Mesenteric fat pad (tissue), 1 donor: Measurements from ENCODE around the gene HSD3B7. TPM values are rescaled to one million over a fixed set of nuclear protein-coding genes. Genes with fewer than 3 reads are reported as not detected.

Experiments
- DNase-seq: peaks from one replicate; pipeline ENCODE4 v3.0.0-alpha.2; 2020; ENCODE audit warnings: low spot score
- total RNA-seq: library from RNA; stranded (reverse); fragmentation: NEBNext Ultra II Directional; extraction: Animal tissue kit (Norgen Biotek cat#: 25700); gene quantifications from one replicate; pipeline ENCODE4 v1.2.1, GENCODE V29; 2021
- donor health status: DM: yes; HTN: yes; CAD: no.

Gene HSD3B7
- total RNA-seq, 1 donor from 2014 or later = 51.1 TPM

- DNase-seq = no peak
Observed at GRCh38 chr16:30982548-30983288, 2.3 kb upstream of the HSD3B7 start.

GRCh38 chr16:30983289-30983889 is 1.6 kb upstream of the HSD3B7 start:
- DNase-seq = no peak

DNA sequence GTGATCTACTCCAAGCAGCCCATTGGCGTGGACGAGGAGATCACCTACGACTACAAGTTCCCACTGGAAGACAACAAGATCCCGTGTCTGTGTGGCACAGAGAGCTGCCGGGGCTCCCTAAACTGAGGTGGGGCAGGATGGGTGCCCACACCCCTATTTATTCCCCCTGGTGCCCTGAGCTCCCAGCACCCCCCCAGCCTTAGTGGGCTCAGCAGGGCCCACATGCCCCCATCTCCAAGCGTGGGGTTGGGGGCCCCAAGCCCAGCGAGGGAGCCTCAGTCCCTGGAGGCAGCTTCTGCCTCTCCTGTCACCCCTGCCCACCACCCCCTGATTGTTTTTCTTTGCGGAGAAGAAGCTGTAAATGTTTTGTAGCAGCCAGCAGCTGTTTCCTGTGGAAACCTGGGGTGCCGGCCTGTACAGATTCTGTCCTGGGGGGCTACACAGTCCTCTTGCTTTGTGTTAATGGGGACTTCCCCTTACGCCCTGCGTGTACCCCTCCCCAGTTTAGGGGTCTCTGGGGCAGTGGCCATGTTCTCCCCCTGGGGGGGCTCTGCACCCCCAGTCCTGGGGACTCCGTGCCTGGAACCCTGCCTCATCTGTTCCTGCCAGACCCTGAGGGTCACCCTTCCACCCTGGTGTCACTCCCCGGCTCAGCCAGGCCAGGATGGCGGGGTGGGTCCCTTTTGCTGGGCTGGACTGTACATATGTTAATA is 953 bp upstream of the HSD3B7 start:
- DNase-seq = no peak

DNA sequence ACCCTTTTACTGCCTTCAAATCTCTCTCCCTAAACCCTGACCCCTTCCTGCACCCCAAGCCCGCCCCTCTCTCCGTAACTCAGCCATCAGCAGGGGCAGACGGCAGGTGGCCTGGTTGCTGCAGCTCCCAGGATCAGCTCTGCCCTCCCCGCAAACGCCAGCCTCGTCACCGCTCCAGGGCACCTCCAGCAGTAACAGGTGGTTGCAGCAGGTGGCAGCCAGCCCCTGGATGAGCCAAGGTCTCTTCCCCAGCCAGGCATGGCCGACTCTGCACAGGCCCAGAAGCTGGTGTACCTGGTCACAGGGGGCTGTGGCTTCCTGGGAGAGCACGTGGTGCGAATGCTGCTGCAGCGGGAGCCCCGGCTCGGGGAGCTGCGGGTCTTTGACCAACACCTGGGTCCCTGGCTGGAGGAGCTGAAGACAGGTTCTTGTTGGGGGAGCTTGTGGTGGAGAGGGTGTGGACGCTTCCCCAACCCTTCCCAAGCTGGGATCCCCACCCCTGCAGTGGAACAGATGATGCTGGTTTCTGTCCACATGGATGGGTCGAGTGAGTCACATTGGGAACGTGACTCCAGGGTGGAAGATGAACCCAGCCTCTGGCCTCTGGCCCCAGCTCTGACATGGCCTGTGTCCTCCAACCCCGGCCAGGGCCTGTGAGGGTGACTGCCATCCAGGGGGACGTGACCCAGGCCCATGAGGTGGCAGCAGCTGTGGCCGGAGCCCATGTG is 558 bp downstream of the HSD3B7 start:
- DNase-seq = no peak

- no peak for DNase-seq
Observed at GRCh38 chr16:30986129-30986991, 1.4 kb downstream of the HSD3B7 start.

GRCh38 chr16:30987581-30988190 is 2.7 kb downstream of the HSD3B7 start:
- DNase-seq = no peak

DNA sequence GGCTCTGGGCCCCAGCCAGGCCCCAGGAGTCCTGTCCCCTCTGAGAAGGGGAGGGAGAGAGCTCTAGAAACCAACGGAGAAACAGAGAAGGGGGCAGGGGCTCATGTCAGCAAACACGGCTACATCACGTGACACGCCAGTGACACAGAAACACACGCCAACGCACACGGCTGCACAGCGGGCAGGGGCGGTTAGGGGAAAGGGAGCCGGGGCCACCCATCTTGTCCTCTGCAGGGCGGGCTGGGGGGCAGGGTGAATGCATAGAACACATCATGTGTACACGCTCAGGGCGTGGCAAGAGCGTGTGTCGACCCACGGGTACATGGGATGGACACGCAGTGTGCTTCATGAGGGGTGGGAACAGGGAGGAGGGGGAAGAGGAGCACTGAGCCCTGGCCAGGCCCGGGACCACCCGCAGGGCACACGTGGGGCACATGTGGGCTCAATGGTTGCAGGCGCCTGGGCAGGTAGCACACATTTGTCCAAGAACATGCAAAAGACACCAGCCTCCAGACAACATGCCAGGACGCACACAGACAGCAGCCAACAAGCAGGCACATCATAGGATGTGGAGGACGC is 4.6 kb downstream of the HSD3B7 start:
- no peak for DNase-seq

DNA sequence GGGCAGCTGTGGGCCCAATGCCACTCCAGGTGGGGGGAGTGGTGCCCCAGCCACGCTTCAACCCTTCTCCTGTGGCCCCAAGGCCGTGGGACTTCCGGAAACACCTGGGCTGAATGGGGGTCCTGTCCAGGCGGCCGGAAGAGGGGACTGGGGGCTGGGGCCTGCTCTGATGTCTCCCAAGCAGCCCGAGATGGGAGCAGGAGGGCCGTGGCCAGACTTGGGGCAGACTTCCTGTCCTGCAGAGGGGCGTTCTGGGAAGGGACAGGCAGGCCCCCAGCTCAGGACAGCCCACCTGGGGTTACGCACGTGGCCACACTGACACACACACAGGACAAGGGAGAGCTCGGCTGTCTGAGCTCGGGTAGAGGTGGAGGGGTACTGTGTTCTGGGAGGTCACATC is 5.1 kb downstream of the HSD3B7 start:
- DNase-seq = no peak

DNA sequence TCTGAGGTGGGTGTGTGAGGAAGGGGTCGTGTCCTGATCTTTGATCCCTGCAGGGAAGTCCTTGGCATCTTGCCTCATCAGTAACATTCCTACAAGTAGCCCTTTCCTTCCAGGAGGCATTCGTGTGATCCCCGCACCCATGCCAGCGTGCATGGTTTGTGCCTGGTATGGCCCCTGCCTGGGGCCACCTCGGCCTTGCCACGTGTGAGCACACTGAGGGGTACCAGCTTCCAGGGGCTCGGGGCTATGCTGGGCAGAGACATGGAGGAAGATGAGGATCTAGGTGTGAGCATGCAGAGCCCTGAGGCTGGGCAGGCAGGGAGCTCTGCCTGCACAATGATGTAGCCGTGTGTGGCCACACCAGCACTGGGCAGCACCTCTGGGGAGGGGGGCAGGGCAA is 6.0 kb downstream of the HSD3B7 start:
- DNase-seq = no peak

- DNase-seq = no peak
Observed at GRCh38 chr16:30992276-30992780, 7.3 kb downstream of the HSD3B7 start.

DNA sequence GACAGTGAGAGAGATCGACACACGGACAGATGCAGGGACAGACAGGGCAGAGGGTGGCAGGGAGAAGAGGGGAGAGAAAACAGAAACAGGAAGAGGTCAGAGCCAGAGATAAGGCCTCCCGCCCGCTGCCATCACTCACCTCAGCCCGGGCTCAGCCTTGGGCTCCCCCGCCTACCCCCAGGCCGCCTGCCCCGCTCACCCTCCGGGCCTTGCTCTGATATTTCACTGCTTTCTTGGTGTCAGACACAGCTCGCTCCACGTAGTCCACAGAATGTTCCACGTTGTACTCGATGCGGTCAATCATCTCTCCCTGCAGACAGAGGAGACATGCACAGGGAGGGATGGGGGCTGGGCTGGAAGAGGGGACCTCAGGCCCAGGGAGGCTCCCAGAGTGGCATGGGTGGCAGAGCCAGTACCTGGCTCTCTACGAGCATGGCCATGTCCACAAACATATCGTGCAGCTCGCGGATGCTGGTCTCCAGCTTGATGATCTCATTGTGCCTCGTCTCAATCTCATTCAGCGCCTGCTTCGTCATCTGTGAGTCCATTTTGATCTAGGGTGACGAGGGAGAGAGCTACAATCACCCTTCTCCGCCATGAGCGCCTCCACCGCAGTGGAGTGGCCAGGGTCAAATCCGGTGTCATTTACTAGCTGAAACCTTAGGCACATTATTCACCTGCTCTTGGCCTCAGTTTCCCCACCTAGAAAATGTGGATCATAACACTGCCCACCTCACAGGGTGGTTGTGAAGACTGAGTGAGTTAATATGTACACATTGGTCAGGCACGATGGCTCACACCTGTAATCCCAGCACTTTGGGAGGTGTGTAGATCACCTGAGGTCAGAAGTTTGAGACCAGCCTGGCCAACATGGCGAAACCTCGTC is 8.2 kb downstream of the HSD3B7 start:
- no peak for DNase-seq

- DNase-seq = no peak
Observed at GRCh38 chr16:30995927-30996323, 10.9 kb downstream of the HSD3B7 start.

- DNase-seq = no peak
Observed at GRCh38 chr16:30996324-30996984, 11.4 kb downstream of the HSD3B7 start.

DNA sequence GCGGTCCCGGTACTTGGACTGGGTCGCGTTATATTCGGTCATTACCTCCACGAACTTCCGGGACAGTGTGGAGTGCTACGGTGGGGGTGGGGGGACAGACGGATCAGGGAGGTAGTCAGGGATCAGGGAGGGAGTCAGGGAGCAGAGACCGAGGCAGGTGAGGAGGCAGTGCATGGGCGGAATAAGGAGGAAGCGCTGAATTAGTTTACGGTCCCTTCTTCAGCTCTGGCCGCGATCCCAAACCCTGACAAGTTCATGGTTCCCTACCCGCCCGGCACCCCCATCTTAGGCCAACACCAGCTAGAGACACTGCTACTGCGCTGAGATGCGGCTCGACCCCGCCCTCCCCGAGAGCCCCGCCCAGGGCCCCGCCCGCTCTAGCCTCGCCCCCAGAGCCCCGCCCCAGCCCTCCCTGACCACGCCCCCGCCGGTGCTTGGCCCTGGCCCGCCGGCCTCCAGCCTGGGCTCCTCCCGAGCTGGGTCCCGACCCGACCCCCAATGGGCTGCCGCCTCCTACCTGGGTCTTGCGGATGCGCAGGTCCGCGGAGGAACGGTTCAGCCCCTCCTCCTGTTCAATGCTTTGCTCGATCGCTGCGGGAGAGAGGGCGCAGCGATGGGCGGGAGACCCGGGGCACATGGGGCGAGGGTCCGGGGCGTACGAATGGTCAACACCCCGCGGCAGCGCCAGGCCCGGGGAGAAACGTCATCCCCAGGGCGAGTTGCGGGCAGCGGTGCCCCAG is 12.1 kb downstream of the HSD3B7 start:
- peak; percentile 94 for DNase-seq

GRCh38 chr16:30997725-30998711 is 13.0 kb downstream of the HSD3B7 start:
- no peak for DNase-seq
